Left ventricle myocardium superior (tissue), 1 donor: ENCODE measurements around the gene BPIFA2. TPM values are rescaled to one million over a fixed set of nuclear protein-coding genes. Genes with fewer than 3 reads are reported as not detected.
A peak's percentile ranks its signal among the peaks of the same experiment; 100 is the strongest.
"Not testable (repeated sequence)": the region's sequence is repeated elsewhere in the genome, so short reads cannot be mapped to it uniquely, and the experiment has no call there.

Experiments used
- ATAC-seq: fragments of 200-7000 bp; cut with Tn5 transposase; one replicate; pipeline ENCODE4 v1.9.1; 2020; ENCODE audit warnings: mild to moderate bottlenecking, moderate library complexity
- DNase-seq: peaks from one replicate; pipeline ENCODE4 v3.0.0-alpha.2; 2020
- intact Hi-C: fragments of 100-400 bp; cut with micrococcal nuclease; formaldehyde crosslinking; loops from one replicate; pipeline ENCODE4 v1.11.0; 2022
- long read RNA-seq: library from polyadenylated mRNA; unstranded; transcript quantifications from one replicate; pipeline ENCODE4 v2.0.0, GENCODE V29; 2021
- total RNA-seq: library from RNA; stranded (reverse); fragmentation: NEBNext Ultra II Directional; extraction: Animal tissue kit (Norgen Biotek cat#: 25700); gene quantifications from one replicate; pipeline ENCODE4 v1.2.1, GENCODE V29; 2021
- donor health status: DM: no; HTN: yes; CAD: no; lungs with severe emphysema.

Gene BPIFA2, protein sequence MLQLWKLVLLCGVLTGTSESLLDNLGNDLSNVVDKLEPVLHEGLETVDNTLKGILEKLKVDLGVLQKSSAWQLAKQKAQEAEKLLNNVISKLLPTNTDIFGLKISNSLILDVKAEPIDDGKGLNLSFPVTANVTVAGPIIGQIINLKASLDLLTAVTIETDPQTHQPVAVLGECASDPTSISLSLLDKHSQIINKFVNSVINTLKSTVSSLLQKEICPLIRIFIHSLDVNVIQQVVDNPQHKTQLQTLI
- not detected for total RNA-seq
- long read RNA-seq: 0 reads

DNA sequence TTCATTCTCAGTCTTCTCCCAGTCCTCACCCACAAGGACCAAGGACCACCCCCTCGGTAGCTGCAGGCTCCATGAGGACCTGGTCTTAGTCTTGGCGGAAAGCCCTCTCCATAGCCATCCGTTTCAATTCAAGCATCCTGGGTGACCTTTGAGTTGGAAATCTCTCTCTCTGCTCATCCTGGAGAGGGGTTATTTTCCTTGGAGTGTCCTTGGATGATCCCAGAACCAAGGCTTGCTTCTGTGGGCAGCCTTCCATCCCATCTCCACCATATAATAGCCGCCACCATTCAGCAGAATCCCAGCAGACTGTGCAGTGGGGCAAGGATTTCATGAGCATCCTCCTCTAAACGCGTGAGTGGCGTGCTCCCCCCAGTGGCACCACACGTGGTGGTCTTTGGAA, at the start of gene BPIFA2:
BPIFA2 (plus strand) TSS at position 301 of the 400 bp plus-strand sequence. CDS start 987 bp downstream, outside the sequence.
- intact Hi-C loops: no loop called here
- DNase-seq (no peak), ATAC-seq (no peak)

DNA sequence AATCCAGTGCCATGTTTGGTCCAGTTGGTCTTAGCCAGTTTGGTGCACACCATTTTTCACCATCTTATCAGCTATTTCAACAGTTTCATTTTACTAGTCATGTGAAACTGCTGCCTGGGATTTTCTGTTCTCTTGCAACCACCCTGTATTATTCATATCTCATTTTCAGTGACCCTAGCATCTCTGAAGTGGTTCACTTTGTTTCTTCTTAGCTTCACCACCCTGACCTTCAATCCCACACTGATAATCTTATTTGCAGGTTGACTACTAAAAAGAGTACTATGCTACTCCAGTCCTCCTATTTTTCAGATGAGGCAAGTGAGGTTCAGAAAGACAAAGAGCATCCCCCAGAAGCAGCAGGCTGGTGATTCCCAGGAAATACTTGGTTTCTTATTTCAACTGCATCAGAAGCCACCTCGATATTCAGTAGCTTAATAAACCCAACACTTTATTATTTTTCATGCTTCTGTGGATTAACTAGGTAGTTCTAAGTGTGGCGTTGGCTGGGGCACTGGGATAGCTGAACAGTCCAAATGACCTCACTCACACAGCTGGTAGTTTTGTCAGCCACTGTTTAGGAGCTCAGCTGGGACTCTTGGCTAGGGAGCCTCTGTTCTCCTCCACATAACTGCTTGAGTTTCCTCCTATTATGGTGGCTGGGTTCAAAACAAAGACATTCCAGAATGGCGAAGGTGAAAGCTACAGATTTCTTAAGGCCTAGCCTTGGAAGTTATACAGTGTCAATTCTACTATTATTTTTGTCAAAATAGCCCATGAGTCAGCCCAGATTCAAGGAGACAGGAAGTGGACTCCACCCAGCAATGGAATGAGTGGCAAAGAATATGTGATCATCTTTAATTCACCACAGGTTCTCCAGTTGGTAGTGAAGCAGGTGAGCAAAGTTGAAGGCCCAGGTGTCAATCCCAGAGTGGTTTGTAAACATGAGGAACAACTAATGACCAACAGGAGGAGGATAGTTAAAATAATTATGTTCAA, 47.9 kb upstream of the BPIFA2 start:
- DNase-seq (no peak), ATAC-seq (no peak)
- intact Hi-C loops: no loop called here

DNA sequence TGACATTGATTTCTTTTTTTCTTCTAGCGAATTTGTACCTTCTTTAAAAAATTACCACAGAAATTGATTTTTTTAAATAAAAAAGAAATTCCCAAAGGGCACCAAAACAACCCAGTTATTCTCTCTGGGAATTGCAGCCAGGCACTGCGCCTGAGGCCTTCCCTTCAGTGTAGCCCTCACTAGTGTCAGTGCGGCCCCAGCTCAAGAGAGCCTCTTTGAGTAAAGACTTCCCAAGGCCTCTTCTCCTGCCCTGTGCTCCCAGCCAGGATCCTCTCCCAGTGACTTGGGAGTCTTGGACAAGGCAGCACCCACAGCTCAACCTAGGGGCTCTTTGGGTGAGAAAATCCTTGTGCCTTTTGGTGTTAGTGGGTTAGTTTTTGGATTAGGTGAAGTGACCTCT, 47.0 kb upstream of the BPIFA2 start:
- intact Hi-C loops: no loop called here
- ATAC-seq (no peak), DNase-seq (no peak)

DNA sequence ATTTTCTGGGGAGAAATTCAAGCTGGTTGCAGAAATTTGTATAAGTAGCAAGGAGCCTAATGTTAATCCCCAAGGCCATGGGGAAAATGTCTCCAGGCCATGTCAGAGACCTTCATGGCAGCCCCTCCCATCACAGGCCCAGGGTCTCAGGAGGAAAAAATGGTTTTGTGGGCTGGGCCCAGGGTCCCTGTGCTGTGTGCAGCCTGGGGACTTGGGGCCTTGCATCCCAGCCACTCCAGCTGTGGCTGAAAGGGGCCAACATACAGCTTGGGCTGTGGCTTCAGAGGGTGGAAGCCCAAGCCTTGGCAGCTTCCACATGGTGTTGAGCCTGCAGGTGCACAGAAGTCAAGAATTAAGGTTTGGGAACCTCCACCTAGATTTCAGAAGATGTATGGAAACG, 45.7 kb upstream of the BPIFA2 start:
- DNase-seq, ATAC-seq, intact Hi-C loops: not testable (repeated sequence)

DNA sequence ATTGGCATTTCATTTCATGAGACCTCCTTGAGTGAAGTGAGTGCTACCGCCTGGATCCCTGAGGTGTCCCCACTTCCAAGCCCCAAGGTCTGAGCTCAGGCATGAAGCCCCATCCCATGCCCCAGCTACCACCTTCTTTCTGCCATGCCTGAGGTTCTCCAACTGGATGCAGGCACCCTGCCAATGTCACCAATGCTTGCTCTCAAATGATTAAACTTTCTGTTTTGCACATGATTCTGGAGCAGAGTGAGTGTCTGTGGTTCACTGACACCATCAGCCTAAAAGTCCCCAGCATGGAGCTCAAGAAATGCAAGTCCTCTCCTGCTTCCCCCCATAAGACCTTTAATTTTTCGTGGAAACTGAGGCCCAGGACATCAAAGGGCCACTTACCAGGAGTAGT, 43.7 kb upstream of the BPIFA2 start:
- intact Hi-C loops: no loop called here
- no peak for ATAC-seq
- no peak for DNase-seq

DNA sequence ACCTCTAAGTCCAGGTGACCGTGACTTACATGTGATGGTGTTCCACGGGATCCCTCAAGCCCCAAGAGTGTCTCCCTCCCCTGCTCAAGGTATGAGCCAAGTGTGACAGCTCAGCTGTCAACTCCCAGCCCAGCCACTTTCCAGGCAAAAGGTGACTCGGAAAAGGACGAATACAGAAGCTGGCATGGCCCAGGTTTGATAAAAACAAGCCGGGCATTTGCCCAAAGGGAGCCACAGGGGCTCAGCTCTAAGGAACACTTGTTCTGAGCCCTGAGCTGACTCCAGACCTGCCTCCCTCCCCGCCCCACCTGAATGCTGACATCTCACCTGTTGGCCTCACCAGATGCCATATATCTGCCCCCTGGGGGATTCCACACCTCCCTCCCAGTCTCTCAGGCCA, 43.0 kb upstream of the BPIFA2 start:
- DNase-seq: peak; percentile 33
- ATAC-seq: peak; percentile 88
- intact Hi-C loops: no loop called here

DNA sequence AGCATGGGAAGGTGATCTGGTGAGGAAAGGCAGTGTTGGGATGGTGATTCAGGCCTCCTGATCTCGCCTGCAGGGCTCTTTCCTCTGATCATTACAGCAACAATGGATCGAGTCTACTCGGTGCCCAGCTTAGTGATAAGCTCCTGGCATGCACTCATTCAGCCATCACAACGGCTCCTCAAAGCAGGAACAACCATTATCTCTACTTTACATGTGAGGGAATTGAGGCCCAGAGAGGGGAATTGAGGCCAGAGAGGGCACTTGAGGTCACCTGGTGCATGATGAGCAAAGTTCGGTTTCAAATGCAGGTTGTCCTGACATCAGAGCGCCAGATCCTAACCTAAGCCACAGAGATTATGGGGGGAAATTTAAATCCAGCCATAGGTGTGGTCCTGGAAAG, 42.0 kb upstream of the BPIFA2 start:
- intact Hi-C loops: no loop called here

DNA sequence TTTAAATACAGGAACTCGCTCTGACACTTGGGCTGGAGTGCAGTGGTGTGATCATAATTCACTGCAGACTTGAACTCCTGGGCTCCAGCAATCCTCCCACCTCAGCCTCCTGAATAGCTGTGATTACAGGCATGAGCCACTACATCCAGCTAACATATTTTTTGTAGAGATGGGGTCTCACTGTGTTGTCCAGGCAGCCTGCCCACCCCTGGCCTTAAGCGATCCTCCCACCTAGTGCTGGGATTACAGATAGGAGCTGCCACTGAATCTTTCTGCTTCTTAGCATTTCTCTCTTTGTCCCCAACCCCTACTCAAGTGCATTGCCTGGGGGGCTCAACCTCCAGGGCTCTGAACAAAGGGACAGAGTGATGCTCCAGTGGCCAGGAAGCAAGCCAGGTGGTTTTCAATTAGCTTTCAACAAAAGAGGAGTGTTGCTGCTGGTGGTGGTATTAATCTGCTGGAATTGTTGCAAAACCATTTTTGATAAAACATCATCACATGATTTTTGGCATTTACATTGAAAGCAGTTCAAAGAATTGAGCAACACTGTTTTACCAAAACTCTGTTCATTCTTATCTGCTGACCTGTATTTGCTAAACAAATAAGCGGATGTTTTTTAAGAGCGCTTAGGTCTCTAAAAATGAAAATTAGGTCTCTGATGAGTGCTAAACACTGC, 40.4 kb upstream of the BPIFA2 start:
- no peak for ATAC-seq

More for the DNA sequence above, 42.0 kb upstream of the BPIFA2 start:
- no peak for DNase-seq
- ATAC-seq: peak; percentile 89

DNA sequence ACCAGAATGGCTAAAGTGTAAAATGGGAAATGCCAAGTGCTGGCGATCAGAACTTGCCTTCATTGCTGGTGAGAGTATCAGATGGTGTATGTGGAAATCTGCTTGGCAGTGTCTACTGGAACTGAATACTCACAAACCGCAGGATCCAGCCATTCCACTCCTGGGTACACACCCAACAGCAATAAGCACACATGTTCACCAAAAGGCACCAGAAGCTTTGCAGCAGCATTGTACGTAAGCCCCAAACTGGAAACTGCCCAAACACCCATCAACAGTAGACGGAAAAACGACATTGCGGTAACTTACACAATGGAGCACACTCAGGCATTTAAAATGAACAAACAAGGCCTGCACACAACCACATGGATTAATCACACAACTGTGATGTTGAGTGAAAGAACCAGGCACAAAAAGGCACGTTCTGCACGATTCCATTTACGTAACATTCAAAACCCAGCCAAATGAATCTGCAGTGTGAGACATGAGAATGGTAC, 37.3 kb upstream of the BPIFA2 start:
- intact Hi-C loops: no loop called here
- no peak for DNase-seq
- ATAC-seq: no peak

More for the DNA sequence above, 40.4 kb upstream of the BPIFA2 start:
- no peak for DNase-seq
- intact Hi-C loops: no loop called here

DNA sequence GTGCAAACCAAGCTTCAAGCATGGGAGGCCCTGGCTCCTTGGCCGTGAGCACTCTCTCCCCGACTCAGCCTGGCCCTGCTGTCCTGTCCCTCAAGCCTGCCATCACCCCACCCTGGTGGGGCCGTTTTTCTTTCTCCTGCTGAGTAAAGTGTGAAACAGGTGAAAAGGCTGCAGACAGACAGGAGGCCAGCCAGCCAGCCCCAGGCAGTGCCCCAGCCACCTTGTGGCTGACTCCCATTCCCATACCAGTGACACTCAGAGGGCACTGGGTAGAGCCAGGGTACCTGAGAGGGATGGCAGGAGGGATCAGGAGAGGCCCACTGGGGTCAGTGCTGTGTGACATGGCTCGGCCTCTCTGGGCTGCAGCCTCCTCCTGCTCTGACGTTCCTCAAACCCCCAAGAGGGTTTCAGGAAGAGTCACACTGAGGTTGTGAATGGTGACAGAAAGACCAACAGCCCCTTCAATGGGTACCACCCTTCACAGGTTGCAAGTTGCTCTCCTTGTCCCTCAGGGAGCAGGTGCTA, 35.9 kb upstream of the BPIFA2 start:
- intact Hi-C loops: no loop called here
- ATAC-seq (no peak), DNase-seq (no peak)

DNA sequence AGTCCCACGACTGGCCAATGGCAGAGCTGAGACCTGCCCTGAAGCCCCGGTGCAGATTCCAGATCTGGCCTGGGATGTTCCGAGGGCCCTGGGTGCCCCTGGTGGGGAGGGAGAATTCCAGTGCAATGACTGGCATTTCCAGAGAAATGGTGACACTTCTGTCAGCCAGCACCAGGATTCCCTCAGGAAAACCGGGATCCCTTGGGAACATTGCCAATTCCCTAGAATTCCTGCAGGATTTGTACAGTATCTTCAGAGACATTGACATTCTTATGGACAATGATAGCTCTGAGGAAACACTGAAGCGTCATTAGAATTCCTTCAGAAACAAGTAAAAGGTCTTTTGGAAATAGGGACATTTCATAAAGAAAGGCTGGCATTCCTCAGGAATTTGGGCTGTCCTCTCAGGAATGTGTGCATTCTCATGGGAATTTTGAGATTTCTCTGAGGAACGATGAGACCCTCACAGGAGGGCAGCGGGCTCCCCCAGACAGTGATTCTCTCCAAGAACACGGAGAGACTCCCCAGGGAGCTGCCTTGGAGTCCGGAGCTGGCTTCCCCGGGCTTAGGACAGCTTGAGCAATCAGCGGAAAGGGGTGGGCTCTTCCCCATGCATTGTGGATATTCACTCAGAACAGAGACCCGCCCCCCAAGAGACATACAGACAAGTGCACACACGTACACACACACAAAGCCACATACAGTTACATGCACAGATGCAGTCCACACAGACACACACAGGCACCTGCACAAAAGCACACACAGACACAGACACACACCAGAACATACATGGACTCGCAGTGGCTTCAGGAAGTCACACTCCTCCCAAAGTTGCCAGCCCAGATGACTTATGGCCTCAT, 35.2 kb upstream of the BPIFA2 start:
- ATAC-seq: no peak
- intact Hi-C loops: no loop called here
- no peak for DNase-seq

DNA sequence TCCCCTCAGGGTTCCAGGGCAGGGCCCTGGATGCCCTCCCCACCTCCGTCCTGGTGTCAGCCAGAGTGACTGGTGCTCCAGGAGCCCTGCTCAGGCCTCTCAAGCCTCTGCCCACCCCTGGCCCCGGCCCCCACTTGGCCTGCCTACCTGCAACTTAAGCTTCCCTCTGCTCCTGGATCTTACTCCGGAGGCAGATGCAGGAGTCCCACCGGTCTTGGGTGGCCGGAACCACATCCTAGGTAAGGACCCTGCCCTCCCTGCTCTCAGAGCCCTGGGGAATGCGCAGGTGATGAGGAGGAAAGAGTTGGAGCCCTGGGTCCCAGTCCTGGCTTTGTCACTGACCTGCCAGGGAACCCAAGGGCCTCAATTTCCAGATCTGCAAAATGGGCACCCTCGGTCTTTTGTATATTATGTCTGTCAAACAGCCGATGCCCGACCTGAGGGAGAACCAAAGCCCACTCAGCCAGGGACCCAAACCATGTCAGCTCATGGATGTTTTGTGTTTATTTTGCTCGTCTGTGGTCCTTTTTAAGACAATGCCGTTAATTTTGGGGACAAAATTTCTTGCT, 34.5 kb upstream of the BPIFA2 start:
- intact Hi-C loops: no loop called here
- no peak for ATAC-seq
- DNase-seq: no peak

DNA sequence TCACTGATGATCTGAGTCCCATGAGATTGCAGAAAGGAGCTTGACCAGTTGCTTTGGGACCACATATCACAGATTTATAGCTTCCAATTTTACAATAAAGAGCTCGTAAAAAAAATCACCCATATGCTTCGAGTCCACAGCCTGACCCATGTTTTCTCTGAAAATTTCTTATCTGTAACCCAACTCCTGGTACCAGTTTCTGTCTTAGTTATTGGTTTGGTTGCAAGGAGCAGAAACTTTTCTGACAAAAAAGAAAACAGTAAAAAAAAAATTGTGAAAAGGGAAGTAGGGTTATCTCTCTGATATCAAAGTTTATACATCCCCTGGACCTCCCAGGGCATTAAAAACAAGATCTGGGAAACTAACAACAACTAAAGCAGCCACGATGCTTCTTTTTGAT, 30.8 kb upstream of the BPIFA2 start:
- intact Hi-C loops: no loop called here
- ATAC-seq: no peak

DNA sequence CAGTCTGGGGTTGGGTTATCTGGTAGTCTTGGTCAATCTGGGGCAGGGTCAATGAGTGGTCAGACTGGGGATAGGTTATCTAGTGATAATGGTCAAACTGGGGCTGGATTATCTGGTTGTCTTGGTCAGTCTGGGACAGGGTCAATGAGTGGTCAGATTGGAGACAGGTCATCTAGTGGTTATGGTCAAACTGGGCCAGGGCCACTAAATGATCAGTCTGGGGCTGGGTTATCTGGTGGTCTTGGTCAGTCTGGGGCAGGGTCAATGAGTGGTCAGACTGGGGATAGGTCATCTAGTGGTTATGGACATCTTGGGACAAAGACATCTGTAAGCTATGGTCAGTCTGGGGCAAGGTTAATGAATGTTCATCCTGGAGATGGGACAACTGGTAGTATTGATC, 28.5 kb upstream of the BPIFA2 start:
- intact Hi-C loops: no loop called here
- DNase-seq: no peak
- ATAC-seq: no peak

More for the DNA sequence above, 30.8 kb upstream of the BPIFA2 start:
- no peak for DNase-seq

DNA sequence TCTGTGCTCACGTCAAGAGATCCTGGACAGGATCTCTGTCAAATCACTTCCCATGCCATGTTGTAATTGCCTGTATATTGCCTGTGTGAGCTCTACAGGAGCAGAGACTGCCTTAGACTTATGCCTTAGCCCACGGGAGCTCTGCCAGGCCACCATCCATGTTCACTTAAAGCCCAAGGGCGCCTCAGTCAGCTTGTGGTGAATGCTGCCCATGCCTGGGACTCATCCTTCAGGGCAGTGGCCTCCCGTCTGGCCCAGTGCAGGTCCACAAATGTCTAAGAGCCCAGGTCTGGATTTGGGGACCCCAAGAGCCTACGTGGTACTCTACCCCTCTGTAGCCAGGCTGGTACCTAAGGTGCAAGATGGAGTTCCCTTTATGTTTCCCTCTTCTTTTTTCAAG, 22.4 kb upstream of the BPIFA2 start:
- intact Hi-C loops: no loop called here
- DNase-seq (no peak), ATAC-seq (no peak)

DNA sequence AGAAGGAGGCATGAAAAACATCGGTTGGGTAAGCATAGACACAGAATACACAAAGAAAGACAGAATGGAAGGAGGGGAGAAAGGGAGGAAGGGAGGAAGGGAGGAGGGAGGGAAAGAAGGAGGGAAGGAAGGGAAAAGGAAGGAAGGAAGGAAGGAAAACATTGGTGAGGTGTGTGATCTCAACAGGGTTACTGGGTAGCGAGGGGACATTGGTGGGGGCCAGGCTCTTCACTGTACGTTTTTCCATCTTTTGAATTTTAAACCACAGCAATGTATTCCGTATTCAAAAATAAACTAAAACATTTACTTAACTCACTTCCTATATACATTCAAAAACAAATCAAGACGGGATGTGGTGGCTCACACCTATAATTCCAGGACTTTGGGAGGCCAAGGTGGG, 20.7 kb upstream of the BPIFA2 start:
- intact Hi-C loops: no loop called here
- DNase-seq: no peak
- ATAC-seq: no peak

DNA sequence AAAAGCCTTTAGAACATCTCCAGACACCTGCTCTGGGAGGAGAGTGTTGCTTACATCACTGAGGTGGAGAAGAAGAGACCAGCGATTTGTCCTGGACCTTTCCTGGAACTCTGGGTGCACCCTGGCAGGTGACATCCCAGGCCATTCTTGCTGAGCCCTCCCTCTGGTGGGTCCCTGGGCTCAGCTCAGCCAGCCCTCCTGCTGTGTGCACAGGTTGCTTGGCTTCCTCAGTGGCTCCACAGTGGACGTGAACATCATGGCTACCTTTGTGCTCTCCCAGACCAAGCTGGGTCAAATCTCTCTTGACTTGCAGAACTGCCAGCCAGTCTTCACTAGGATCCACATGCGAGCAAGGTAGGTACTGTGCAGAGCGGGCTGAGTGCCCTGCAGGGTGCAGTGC, 19.9 kb upstream of the BPIFA2 start:
- DNase-seq (no peak), ATAC-seq (no peak)

DNA sequence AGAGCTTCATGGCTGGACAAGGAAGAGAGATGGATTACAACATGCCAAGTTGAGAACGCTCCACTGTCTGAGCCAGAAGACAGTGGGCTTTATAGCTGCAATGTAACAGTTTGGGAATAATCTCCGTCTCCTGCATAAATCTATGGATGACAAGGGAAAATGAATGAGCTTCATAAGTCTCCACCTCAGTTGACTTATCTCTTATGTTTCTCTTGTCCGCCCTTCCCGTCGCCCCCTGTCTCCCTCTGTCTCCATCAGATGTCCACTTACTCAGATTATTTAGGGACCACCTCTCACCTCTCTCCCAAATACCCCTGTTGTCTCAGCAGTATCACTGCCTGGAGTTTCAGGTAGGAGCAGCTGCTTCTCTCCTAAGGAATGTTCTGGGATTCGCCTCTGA, 13.7 kb upstream of the BPIFA2 start:
- ATAC-seq: no peak
- intact Hi-C loops: no loop called here
- DNase-seq: no peak

More for the DNA sequence above, 19.9 kb upstream of the BPIFA2 start:
- intact Hi-C loops: no loop called here
